HepG2 (cell line): ENCODE data around the gene ZC2HC1B. TPM values are rescaled to one million over a fixed set of nuclear protein-coding genes. Genes with fewer than 3 reads are reported as not detected.
A peak's percentile ranks its signal among the peaks of the same experiment; 100 is the strongest.

Experiments
- ATAC-seq: fragments of 200-7000 bp; cut with Tn5 transposase; 3 replicates; pipeline ENCODE4 v1.9.1; 2020; ENCODE audit warnings: mild to moderate bottlenecking, moderate library complexity
- BruUV-seq: library from RNA; stranded (reverse); fragments of 400-500 nt; replicated peaks from 2 replicates; lab custom pipeline; 2021; lab: Mats Ljungman, UMichigan
- CTCF ChIA-PET: fragments of 300-600 bp; formaldehyde crosslinking; extraction: SDS; loops from one replicate; lab custom pipeline; 2021; ENCODE audit warnings: low total read pairs, inconsistent platforms, low intra/inter-chr PET ratio; lab: Yijun Ruan, JAX
- POLR2A ChIA-PET: fragments of 350-600 bp; sonication (Branson Sonifier 250); formaldehyde crosslinking; loops from one replicate; lab custom pipeline; 2020; ENCODE audit warnings: antibody characterized with exemption, inconsistent platforms; lab: Yijun Ruan, JAX
- DNase-seq: peaks from one replicate; pipeline ENCODE4 v3.0.0-alpha.2; 2015; ENCODE audit warnings: low spot score
- FAIRE-seq: peaks from 3 replicates; lab custom pipeline; 2011; peaks lifted over from hg19 to GRCh38; lab: Jason Lieb, UNC
- H2AFZ ChIP-seq: one replicate; pipeline ENCODE4 v1.6.1; 2011; ENCODE audit warnings: low read length, inconsistent platforms
- H3K27ac ChIP-seq: fragments of 300-600 bp; 3 replicates; pipeline ENCODE4 v1.8.0; 2011; ENCODE audit warnings: mixed run types, mild to moderate bottlenecking, mixed read lengths, low read length, inconsistent platforms; ENCODE audit not compliant: insufficient read depth; ENCODE audit errors: extremely low read length
- H3K27me3 ChIP-seq, 2 experiments: fragments of 200-600 bp in 1 of 2; 2 replicates in 1 of 2; 3 replicates in 1 of 2; pipeline versions ENCODE4 v1.6.0 to v1.8.0; 2011; ENCODE audit warnings: low read length in 2 of 2, mild to moderate bottlenecking in 2 of 2, moderate library complexity in 2 of 2, inconsistent platforms in 1 of 2; ENCODE audit not compliant: insufficient read depth in 2 of 2, control insufficient read depth in 1 of 2
- H3K36me3 ChIP-seq, 2 experiments: fragments of 200-600 bp in 1 of 2; replicated peaks in 1 of 2; 2 replicates in 1 of 2; 3 replicates in 1 of 2; pipeline versions ENCODE4 v1.5.1 to v1.8.0; 2011; ENCODE audit warnings: low read length in 2 of 2, inconsistent platforms in 1 of 2; ENCODE audit not compliant: insufficient read depth in 2 of 2, control insufficient read depth in 1 of 2
- H3K4me1 ChIP-seq: 2 replicates; pipeline ENCODE4 v1.5.1; 2012; ENCODE audit warnings: low read length, inconsistent platforms; ENCODE audit not compliant: insufficient read depth
- H3K4me2 ChIP-seq: 2 replicates; pipeline ENCODE4 v1.6.0; 2011; ENCODE audit warnings: low read depth, low read length, inconsistent platforms
- H3K4me3 ChIP-seq, 3 experiments: fragments of 200-600 bp in 1 of 3; sonication (generic), shearing (Covaris generic) in 1 of 3; replicated peaks in 1 of 3; 2 replicates each; pipeline ENCODE4 v1.5.1; 2011 to 2016; ENCODE audit warnings: low read length in 3 of 3, inconsistent platforms in 2 of 3, low read depth in 2 of 3, mild to moderate bottlenecking in 2 of 3, control low read depth in 1 of 3, mixed read lengths in 1 of 3; ENCODE audit not compliant: insufficient read depth in 1 of 3
- H3K79me2 ChIP-seq: one replicate; pipeline ENCODE4 v1.6.1; 2011; ENCODE audit warnings: low read length, inconsistent platforms; ENCODE audit not compliant: insufficient read depth
- H3K9ac ChIP-seq: 2 replicates; pipeline ENCODE4 v1.6.0; 2011; ENCODE audit warnings: mild to moderate bottlenecking, low read depth, low read length, inconsistent platforms; ENCODE audit not compliant: insufficient read depth
- H3K9me3 ChIP-seq: 2 replicates; pipeline ENCODE4 v1.5.1; 2012; ENCODE audit warnings: mild to moderate bottlenecking, low read length
- H4K20me1 ChIP-seq: 2 replicates; pipeline ENCODE4 v1.6.0; 2011; ENCODE audit warnings: inconsistent platforms, mild to moderate bottlenecking, low read length, moderate library complexity; ENCODE audit not compliant: insufficient read depth
- ARHGAP35 ChIP-seq: sonication (generic); formaldehyde crosslinking; IDR thresholded peaks from 2 replicates; pipeline ENCODE4 v1.9.0; 2022; ENCODE audit warnings: mild to moderate bottlenecking, inconsistent platforms, moderate library complexity, missing genetic modification reagents, borderline replicate concordance
- ATF3 ChIP-seq: sonication (generic); formaldehyde crosslinking; IDR thresholded peaks from 2 replicates; pipeline ENCODE4 v1.4.0; 2020; ENCODE audit warnings: missing genetic modification reagents
- GLI4 ChIP-seq: sonication (generic); formaldehyde crosslinking; IDR thresholded peaks from 2 replicates; pipeline ENCODE4 v1.5.1; 2020; ENCODE audit warnings: missing genetic modification reagents, mild to moderate bottlenecking, moderate library complexity, borderline replicate concordance
- GRHL1 ChIP-seq: sonication (generic); formaldehyde crosslinking; conservative IDR thresholded peaks from 2 replicates; pipeline ENCODE4 v1.8.0; 2022; ENCODE audit warnings: missing genetic modification reagents
- HMGA1 ChIP-seq: sonication (generic); formaldehyde crosslinking; conservative IDR thresholded peaks from 2 replicates; pipeline ENCODE4 v1.4.0; 2020; ENCODE audit warnings: missing genetic modification reagents
- MED13 ChIP-seq: sonication (generic); formaldehyde crosslinking; IDR thresholded peaks from 2 replicates; pipeline ENCODE4 v1.5.0; 2020; ENCODE audit warnings: missing genetic modification reagents
- MTA3 ChIP-seq: sonication (generic); formaldehyde crosslinking; IDR thresholded peaks from 2 replicates; pipeline ENCODE4 v1.4.0; 2020; ENCODE audit warnings: missing genetic modification reagents
- NR1H2 ChIP-seq: sonication (generic); formaldehyde crosslinking; IDR thresholded peaks from 2 replicates; pipeline ENCODE4 v1.8.1; 2022; ENCODE audit warnings: low read depth, missing genetic modification reagents, borderline replicate concordance
- UBTF ChIP-seq: sonication (generic); formaldehyde crosslinking; IDR thresholded peaks from 2 replicates; pipeline ENCODE4 v1.4.0; 2020; ENCODE audit warnings: mild to moderate bottlenecking, missing genetic modification reagents
- ZFP36L2 ChIP-seq: sonication (generic); formaldehyde crosslinking; IDR thresholded peaks from 2 replicates; pipeline ENCODE4 v1.4.0; 2020; ENCODE audit warnings: missing genetic modification reagents
- ZFP41 ChIP-seq: sonication (generic); formaldehyde crosslinking; IDR thresholded peaks from 2 replicates; pipeline ENCODE4 v1.4.0; 2020; ENCODE audit warnings: mild to moderate bottlenecking, missing genetic modification reagents, borderline replicate concordance
- ZNF281 ChIP-seq: sonication (generic); formaldehyde crosslinking; IDR thresholded peaks from 2 replicates; pipeline ENCODE4 v1.4.0; 2020; ENCODE audit warnings: missing genetic modification reagents, borderline replicate concordance
- ZNF605 ChIP-seq: sonication (generic); formaldehyde crosslinking; IDR thresholded peaks from 2 replicates; pipeline ENCODE4 v1.8.0; 2022; ENCODE audit warnings: mild to moderate bottlenecking, missing genetic modification reagents
- WGBS: methylation state at CpG from one replicate; pipeline ENCODE4 v1.1.6; 2017; ENCODE audit warnings: low lambda C conversion rate; 5-methylcytosine and 5-hydroxymethylcytosine counted together
- in situ Hi-C: cut with HindIII; loops from 2 replicates; pipeline ENCODE4 v1.10.0; 2017; ENCODE audit warnings: low pct_unique_long_range_greater_than_20kb; ENCODE audit not compliant: extremely low pct_ligation_motif_present
- intact Hi-C: fragments of 100-400 bp; cut with micrococcal nuclease; formaldehyde crosslinking; loops from one replicate; pipeline ENCODE4 v1.10.0; 2022; ENCODE audit not compliant: unreplicated experiment
- polyA plus RNA-seq, 8 experiments: library from polyadenylated mRNA; depleted of rRNA in 3 of 8; stranded (reverse) in 7 of 8; unstranded in 1 of 8; fragments of >200 nt; fragmentation: Illumina TruSeq in 4 of 8; extraction: Trizol in 4 of 8; gene quantifications; 2 replicates each; pipeline versions ENCODE4 v1.2.1 to v1.2.3, GENCODE V29; 2011 to 2016; ENCODE audit warnings: low read depth in 4 of 8, missing spikeins in 1 of 8, mixed read lengths in 1 of 8; ENCODE audit not compliant: insufficient read depth in 1 of 8
- total RNA-seq, 5 experiments: library from RNA; depleted of rRNA; stranded (reverse); fragments of >200 nt; fragmentation: Illumina TruSeq; extraction: Trizol; gene quantifications; 2 replicates each; pipeline ENCODE4 v1.2.3, GENCODE V29; 2016; ENCODE audit warnings: low read depth in 1 of 5

The ZC2HC1B gene
- total and polyA plus RNA-seq, 2 of the 13 experiments (the other 11 are each of a cell fraction or from before 2014, with no cell fraction given): not detected

- Histone ChIP-seq H4K20me1 (no peaks in the 10 kb centered on the region), H3K27me3 (no peaks in the 10 kb centered on the region), H3K4me1 (0 out of 2 replicates have a peak, but pooled peaks cover 6% of the 10 kb centered on the region), H3K27ac (no peak overlapping the region), H3K9ac (no peak overlapping the region), H3K79me2 (no peaks in the 10 kb centered on the region), H3K9me3 (no peaks in the 10 kb centered on the region), H3K4me3 (no peak overlapping the region), H3K36me3 (no peaks in the 10 kb centered on the region), H2AFZ (no peak overlapping the region), H3K4me2 (peak overlapping the region; percentile 24; the same call in 1 of the 2 replicates)
- ATAC-seq: no peak; the same call in 2 of the 3 replicates
- intact Hi-C loops (no loop called here), in situ Hi-C loops (no loop called here)
- ChIA-PET POLR2A (no interaction called here), CTCF (no interaction called here)
- FAIRE-seq: no peak
- no peak for DNase-seq
- 43% methylated on average over 2 of the region's 2 CpGs for WGBS
- BruUV-seq: no TSS peak
- TF ChIP-seq HMGA1 (CRISPR knock-in tag): no peak
- no peak for TF ChIP-seq GLI4 (CRISPR knock-in tag)
- no peak for TF ChIP-seq ZNF281 (CRISPR knock-in tag)
- TF ChIP-seq ZFP36L2 (CRISPR knock-in tag): no peak
- no peak for TF ChIP-seq MTA3 (CRISPR knock-in tag)
- TF ChIP-seq UBTF (CRISPR knock-in tag): no peak
- TF ChIP-seq ATF3 (CRISPR knock-in tag): no peak
- TF ChIP-seq NR1H2: no peak
- no peak for TF ChIP-seq ARHGAP35 (CRISPR knock-in tag)
- no peak for TF ChIP-seq GRHL1 (CRISPR knock-in tag)
- no peak for TF ChIP-seq ZNF605 (CRISPR knock-in tag)
- TF ChIP-seq MED13 (CRISPR knock-in tag): no peak
- TF ChIP-seq ZFP41: no peak
Measured at GRCh38 chr6:143872201-143872600, 7.9 kb downstream of the ZC2HC1B start.
